ENCODE data around the gene ROBO1. TPM values are rescaled to one million over a fixed set of nuclear protein-coding genes. Genes with fewer than 3 reads are reported as not detected.

The ROBO1 gene
- polyA plus RNA-seq, 3 donors = 115 to 133 (median 127) TPM

DNA sequence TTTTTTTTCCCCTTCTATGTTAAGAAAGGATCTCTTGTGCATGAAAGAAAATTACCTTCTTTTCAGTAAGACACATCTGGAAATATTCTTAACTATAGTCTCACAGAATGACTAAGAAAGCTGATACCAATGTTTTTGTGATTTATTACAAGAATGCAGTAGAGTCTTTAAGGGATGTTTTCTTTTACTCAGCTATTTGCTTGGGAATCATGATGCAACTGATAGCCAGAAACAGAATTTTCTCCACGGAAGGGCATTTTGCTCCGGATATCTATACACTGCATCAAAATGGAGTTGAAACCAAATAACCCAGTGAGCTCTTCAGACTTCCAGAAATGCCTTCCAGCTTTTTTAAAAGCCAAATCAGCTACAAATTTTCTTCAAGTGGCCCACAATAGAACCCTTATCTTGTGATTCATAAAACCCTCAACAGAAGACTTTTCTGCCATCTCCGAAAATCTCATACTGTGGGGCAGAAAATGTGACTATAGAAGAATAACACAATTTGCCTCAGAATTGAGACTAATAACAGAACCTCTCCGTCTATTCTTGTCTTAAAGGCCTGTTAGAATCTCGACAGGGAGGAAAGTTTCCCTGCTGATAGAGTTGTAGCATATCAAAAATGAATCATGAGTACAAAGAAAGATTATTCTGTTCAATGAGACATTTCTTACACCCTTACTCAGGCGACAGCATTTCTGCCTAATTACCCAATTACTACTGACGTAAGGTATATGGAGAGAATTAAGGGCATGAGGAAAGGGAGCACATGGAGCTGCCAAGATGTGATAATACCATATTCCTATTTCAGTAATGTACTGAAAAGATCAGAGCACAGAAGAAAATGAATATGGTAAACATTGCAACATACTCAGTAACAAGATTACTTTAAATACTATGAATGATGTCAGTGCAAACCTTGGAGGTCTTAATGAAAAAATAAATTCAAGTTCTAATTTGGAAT is 900.1 kb downstream of the ROBO1 start:
- DNase-seq (ENCODE audit: low read depth in 3 of 3, low spot score in 2 of 3) = no peak

DNA sequence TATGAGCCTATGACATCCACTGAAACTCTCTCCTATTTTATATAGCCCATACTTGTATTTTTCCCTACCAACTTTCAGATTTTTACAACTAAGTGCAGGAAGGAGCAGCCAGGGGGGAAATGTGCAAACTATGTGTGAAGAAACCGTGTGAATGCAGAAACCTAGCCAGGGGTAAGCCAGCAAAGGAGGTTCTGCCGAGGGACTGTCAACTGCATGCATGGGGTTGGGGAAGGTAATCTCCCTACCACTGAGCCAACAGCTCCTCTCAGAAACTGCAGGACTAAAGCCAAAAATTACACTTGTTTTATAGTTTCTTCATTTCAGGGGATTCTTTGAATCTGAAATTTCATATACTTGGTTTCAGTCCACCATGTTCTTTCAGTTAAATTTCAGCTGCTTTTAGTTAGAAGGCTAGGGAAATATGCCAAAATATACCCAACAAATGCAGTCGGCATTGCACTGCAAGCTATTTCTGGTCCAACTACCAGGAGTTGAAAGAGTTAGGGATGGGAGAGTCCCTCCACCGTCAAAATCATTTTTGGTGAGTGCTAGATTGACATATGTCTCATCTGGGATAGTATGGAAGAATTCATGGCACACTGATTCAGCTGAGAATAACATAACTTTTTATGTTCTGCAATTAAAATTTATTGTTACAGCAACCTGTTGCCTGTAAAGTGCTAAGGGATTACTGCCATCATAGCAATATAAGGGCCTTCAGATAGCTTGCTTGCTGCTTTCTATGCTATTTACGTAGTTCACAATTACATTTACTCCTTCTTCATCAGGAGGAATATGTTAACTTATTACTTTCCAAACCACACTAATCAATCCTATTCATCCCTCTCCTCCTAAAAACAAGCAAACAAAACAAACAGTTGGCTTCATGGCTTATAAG is 904.2 kb downstream of the ROBO1 start:
- DNase-seq (ENCODE audit: low read depth in 3 of 3, low spot score in 2 of 3) = no peak

DNA sequence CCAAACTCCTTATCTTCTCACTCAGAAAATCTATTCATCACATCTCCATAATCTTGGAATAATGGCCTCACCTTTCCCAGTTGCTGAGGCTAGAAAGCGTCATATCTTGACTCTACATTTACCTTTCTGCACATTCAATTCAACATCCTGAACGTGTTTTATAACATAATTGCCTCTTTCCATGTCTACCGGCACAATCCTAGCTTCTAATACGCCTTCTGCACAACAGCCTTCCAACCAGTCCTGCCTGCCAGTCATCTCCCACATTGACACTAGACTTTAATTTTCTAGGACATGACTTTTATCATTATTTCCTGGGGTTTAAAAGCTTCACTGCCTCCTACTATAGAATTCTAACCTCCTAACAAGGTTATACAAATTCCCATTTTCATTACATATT is 906.6 kb downstream of the ROBO1 start:
- DNase-seq (ENCODE audit: low read depth in 3 of 3, low spot score in 2 of 3) = no peak

DNA sequence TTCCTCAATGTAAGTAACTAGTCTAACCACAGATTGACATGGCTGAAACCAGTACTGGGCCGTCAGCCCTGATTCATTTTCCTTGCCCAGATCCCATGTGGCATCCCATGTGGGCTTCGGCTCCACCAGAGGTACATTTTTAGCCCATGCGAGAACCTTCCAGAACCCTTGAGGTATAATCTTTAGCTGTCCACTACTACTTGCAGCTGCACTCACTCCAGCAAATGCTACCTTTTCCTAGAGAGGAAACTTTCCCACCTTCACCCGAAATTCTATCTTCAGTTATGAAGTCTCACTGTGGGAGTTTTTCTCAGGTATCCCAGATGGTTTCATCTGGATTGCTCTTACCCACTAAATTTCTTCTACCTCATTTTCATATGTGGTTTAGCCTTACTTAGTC is 907.2 kb downstream of the ROBO1 start:
- DNase-seq (ENCODE audit: low read depth in 3 of 3, low spot score in 2 of 3) = no peak

DNA sequence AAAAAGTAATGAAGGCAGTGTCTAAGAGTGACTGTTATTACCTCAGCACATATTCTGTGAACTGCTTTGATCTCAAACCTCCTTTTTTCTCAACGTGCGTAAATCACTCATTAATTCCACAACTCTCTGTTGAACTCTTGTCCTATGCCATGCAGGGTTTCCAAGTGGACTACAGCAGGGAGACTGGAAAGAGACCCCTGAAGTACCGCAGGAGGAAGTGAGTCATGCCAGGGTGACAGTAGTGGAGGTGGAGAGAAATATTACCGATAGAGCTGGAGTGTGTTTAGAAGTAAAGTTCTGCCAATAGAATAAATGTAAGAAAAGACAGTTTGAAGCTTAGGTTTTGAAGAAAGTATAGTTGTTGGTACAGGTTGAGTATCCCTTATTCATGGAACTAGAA is 908.9 kb downstream of the ROBO1 start:
- DNase-seq (ENCODE audit: low read depth in 3 of 3, low spot score in 2 of 3) = no peak

DNA sequence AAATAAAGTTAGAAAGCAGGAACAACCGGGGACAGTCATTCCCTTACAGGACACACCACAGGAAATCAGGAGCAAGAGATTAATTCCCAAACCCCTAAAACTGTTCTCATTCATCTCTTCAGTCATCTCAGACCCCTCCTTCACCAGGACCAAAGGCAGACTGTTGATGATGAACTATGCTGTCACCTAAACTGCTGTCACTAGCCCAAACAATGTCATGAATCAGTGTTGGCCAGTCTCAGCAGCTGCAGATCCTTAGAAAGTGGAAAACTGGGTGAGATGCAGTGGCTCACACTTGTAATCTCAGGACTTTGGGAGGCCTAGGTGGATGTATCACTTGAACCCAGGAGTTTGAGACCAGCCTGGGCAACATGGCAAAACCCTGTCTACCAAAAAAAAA is 909.6 kb downstream of the ROBO1 start:
- no peak for DNase-seq (ENCODE audit: low read depth in 3 of 3, low spot score in 2 of 3)

DNA sequence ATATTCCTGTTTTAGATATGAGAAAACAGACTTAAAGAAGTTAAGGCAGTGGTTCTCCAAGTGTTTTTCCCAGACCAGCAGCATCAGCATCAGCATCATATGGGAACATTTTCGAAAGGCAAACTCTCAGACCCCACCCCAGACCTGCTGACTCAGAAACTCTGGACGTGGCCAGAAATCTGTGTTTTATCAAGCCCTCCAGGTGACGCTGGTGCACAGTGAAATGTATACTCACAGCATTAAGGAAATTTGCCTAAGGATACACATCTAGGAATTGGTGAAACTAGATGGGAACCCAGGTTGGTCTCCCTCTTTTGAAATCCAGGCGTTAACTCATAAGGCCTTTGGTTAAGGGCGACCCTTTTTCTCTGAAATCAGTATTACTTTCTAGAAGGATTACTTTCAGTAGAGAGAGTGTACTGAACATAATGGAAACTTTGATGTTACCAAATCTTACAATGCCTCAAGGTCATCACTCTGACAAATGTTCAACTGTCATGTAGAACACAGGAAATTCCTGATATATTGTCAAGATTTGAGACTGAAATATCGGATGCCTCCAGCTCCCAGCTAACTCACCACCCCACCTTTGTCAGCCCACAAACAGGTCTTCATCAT is 910.2 kb downstream of the ROBO1 start:
- DNase-seq (ENCODE audit: low read depth in 3 of 3, low spot score in 2 of 3) = no peak

DNA sequence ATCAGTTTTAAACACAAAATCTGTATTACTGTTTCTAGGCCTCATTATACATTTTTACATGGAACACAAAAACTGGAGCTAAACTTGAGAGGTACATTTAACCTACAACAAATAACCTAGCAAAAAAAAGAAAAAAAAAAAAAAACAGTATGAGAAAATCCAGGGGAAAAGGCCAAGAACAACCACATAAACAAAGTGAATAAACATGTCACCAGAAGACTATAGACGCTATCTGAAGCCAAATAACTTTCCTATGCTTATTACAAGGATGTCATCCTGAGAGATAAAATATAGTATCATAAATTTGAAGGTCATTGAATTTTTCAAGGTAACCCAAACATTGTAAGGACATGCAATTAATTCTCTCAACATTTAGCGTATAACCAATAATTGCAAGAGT is 911.6 kb downstream of the ROBO1 start:
- no peak for DNase-seq (ENCODE audit: low read depth in 3 of 3, low spot score in 2 of 3)

DNA sequence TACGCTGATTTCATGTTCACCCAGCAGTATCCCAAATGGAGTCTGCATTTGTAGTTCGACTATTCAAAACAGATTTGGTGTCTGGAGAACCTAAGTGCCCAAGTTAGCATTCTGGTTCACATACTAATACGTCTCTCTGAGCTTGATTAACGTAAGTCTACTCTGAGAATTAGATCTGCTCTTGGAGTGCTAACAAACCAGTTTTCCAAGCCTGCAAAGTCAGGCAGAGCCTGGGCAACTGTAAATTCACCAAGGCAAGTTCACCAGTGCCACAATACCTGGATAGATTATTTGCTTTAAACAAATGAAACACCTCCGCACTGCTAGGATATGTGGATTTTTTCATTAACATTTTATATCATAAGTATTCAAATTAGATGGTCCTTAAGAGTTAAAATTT is 912.6 kb downstream of the ROBO1 start:
- DNase-seq (ENCODE audit: low read depth in 3 of 3, low spot score in 2 of 3) = no peak

DNA sequence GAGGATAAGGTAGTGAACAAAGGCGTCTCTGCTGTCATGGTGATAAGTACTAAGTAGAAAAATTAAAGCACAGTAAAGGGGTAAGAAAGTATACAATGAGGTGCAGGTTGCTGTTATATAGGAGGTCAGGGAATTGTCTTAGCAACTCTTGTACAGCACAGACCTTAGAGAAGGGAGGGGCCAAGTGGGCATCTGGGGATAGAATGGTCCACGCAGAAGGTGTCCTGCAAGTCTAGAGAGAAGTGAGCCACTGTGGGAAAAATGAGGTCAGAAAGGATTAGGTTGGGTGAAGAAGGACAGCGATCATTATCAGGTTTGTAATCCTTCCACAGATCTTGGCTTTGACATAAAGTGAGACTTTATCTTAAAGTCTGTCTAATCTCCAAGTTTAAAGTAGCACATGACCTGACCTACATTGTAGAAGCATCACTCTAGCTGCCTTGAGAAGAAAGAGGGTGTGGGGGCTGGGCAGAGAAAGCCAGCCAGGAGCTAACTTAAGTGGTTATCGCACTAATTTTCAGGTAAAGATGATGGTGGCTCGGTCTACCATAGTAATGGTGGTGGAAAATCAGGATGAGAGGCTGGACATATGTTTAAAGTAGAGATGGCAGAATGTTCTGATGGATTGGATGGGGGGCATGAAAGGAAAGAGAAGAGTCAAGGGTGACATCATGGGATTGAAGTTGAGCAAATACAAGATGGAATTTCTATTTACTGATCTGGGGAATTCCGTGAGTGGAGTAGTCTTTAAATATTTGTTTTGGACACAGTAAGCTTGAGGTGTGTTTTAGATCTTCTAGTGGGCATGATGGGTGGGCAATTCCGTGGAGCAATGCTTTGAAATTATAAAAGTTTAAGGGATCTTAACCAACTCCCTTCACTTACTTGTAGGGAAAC is 919.2 kb downstream of the ROBO1 start:
- DNase-seq (ENCODE audit: low read depth in 3 of 3, low spot score in 2 of 3) = no peak

DNA sequence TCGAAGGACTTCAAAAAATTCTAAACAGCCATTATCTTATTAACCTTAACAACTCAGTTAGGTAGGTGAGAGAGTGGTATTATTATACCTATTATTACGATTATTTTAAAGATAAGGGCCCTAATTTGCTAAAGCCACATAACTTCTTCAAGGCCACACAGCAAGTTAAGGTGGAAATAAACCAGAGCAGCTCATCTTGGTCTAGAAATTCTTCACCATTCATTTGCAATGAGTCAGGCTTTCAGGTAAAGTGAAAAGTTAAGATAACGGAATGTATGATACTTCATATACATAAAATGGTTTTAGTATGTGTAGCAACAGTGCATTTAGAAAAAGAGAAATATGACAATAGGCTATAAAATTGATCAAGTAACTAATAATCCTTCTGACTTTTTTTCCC is 920.2 kb downstream of the ROBO1 start:
- DNase-seq (ENCODE audit: low read depth in 3 of 3, low spot score in 2 of 3) = no peak

DNA sequence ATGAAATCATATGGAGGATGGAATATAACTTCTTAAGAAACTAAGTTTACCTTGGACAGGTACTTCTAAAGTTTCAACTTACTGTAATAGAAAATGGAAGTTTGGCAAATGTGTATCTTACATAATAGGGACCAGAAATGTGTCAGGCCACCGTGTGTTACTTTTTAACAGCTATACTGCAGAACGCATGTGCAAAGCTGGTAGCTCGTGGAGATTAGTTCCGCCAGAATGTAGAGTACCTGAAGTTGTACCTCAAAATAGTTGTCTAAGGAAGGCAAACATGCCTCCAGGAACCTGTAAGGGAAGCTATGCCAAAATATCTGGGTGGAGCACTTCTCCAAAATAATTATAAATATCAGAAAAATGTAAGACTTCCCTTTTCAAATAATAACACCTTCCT is 920.6 kb downstream of the ROBO1 start:
- no peak for DNase-seq (ENCODE audit: low read depth in 3 of 3, low spot score in 2 of 3)

DNA sequence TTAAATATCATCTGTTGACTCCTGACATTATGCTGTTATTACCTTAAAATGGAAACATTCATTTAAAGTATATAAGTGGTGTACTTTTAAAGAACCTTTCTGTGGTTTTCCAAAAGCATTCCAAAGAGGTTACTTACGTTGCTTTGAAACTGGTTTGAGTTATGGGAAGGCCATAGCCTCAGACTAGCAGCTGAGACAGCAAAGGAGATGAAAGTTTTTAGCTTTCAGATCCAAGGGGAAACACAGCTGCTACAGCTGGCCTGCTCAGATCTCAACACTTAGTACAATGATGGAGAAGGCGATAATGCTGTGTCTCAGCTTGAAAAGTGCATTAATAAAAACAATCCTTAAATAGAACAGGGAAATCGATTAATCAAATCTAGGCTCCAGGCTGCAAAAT is 921.1 kb downstream of the ROBO1 start:
- DNase-seq (ENCODE audit: low read depth in 3 of 3, low spot score in 2 of 3) = no peak

DNA sequence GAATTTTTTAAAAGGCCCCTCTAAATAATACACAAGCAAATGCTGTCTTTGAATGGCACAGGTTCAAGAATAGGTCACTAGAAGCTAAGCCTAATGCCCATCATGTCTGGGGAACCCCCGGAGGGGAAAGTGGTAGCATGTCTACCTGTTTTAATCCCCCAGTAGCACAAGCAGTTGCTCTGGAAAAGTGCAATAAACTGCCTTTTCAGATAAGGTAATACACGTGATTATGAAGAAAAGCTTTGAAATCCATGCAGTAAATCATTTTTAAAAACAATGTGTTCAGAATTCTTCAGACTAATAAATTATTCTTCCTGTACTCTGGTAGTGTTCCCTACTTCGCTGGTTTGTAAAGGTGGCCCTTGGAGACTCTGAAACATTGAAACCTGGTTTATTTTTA is 922.2 kb downstream of the ROBO1 start:
- no peak for DNase-seq (ENCODE audit: low read depth in 3 of 3, low spot score in 2 of 3)

DNA sequence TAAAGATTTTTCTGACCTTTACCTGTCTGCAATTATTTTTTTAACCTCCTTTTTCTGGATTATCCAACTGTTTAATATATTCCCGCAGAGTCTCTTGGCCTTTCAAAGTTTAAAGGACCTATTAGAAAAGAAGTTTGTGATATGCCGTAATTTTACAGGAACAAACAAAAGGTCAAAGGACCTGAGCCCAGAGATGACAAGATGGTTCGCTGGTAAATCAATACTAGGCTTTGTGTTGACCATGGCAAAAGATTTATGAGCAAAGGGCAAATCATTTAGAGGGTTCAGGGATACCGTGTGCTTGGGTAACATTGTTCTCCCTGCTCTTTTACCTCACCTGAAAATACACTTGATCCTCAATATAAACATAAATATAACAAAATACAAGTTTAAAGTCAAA is 923.5 kb downstream of the ROBO1 start:
- no peak for DNase-seq (ENCODE audit: low read depth in 3 of 3, low spot score in 2 of 3)

DNA sequence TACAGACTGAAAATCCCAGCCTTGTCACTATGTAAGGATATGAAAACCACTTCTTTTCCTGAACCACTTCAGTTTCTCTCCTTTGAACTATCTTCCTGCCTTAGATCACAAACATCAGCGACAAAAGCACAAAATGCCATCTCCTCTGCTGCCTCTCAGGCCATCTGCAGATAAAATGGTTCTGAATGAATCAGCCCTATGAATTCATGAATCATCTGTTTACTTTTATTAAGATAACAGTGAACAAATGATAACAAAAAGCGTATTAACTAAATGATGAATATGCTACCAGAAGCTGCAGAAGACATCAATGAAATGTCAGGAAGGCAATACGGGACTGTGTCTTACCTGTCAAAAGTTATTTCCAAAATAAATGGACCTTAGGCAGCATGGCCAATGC is 928.1 kb downstream of the ROBO1 start:
- DNase-seq (ENCODE audit: low read depth in 3 of 3, low spot score in 2 of 3) = no peak

DNA sequence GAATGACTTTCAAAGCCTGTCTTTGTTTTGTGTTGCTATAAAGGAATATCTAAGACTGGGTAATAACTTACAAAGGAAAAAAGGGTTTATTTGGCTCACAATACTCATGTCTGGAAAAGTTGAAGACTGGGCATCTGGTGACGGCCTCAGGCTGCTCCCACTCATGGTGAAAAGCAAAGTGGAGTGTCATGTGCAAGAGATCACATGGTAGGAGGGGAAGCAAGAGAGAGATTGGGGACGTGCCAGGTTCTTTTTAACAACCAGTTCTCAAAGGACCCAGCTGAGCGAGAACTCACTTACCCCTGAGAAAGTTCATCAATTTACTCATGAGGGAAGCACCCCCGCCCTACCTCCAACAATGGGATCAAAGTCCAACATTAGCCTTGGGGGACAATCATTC is 929.4 kb downstream of the ROBO1 start:
- no peak for DNase-seq (ENCODE audit: low read depth in 3 of 3, low spot score in 2 of 3)

DNA sequence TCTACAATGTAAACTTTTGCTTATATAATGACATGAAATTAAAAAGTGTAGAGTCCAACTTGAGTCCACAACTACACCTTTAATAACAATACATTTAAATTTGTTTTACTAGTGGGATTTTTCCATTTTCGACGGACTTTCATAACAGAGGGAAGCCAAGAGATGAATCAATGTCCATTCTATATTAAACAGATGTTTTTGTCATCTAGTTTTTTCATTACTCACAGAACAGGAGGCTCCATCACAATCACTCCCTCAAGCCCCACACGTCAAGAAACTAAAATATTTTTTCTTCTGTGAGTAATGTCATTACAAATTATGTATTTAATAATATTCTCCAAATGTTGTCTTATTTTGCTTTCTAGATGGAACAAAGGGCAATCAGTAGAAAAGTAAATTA is 932.9 kb downstream of the ROBO1 start:
- DNase-seq (ENCODE audit: low read depth in 3 of 3, low spot score in 2 of 3) = no peak

DNA sequence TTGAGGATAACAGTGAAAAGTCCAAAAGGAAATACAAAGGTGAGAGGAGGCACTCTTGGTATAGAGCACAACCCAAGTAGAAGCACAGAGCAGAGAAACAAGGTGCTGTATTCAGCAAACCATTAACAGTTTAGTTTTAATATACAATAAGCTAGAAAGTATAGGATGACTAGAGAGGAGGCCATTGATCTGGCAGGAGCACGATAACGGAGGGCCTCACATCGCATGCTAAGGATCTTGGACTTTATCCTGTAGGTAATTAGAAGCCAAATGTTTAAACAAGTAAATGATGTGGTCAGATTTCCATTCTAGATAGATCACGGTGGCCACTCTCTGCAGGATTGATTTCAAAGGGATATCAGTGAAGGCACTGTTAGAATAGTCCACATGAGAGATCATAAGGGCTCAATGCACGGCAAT is 935.0 kb downstream of the ROBO1 start:
- no peak for DNase-seq (ENCODE audit: low read depth in 3 of 3, low spot score in 2 of 3)

DNA sequence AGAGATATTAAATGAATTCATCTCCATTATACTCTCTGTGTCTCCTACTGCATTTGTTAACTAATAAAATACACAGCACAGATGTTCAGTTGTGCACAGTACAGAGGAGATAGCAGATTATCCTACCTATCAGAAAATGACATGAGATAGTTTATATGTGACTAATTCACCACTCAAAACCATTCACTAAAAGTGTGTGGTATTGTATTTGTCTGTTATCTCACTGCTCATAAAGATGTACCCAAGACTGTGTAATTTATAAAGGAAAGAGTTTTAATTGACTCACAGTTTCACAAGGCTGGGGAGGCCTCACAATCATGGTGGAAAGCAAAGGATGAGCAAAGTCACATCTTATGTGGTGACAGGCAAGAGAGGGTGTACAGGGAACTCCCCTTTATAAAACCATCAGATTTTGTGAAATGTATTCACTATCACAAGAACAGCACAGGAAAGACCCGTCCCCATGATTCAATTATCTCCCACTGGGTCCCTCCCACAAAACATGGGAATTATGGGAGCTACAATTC is 936.3 kb downstream of the ROBO1 start:
- no peak for DNase-seq (ENCODE audit: low read depth in 3 of 3, low spot score in 2 of 3)
